Muscle of back (tissue), 13 donors: Measurements from ENCODE around the gene NECAB2. TPM values are rescaled to one million over a fixed set of nuclear protein-coding genes. Genes with fewer than 3 reads are reported as not detected.

Experiments used
- DNase-seq, 3 donors: peaks; one replicate each; pipeline versions ENCODE4 v3.0.0 to v3.0.0-alpha.2; 2013
- long read RNA-seq, 9 donors: transcript quantifications; one replicate each; lab custom pipeline, GENCODE V29; 2026
- polyA plus RNA-seq, 10 donors: library from polyadenylated mRNA; unstranded; fragments of 120-200 nt; gene quantifications; one replicate each; pipeline ENCODE4 v1.2.1, GENCODE V29; 2013; ENCODE audit not compliant: insufficient read length in 10 of 10

Gene NECAB2
- polyA plus RNA-seq: 1 to 10 TPM in 1 of 10 donors, under 1 TPM in 9; 0.39 to 1.0 (median 0.82) TPM
- long read RNA-seq, donor 1: 0 reads
- long read RNA-seq, donor 2: 0 reads
- long read RNA-seq, donor 3: 0 reads
- long read RNA-seq, donor 4, partial matches to known transcripts: 0 of 1 reads
- long read RNA-seq, donor 4, other reads (novel, unspliced or antisense): 0 of 1 reads
- long read RNA-seq, donor 5: 0 reads
- long read RNA-seq, donor 6, partial matches to known transcripts: 0 of 2 reads
- long read RNA-seq, donor 6, other reads (novel, unspliced or antisense): 0 of 2 reads
- long read RNA-seq, donor 7: 0 reads
- long read RNA-seq, donor 8: 0 reads
- long read RNA-seq, donor 9: 0 reads

DNA sequence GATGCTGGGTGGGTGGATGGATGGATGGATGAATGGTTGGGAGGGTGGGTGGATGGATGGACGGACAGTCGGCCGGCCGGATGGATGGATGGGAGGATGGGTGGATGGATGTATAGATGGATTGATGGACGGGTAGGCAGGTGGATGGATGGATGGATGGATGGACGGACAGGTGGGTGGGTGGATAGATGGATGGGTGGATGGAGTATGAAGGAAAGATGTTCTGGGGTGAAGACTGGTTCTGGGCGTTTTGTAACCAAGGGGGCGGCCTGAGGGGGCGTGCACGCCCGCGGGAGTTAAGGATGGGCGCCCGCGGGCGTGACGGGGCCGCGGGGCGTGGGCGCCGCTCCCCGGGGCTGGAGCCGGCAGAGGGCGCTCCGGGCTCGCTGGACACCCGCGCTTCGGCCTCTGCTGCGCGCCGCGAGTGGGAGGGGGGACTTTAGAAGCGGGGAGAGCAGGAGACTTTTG is at the start of gene NECAB2:
NECAB2 (plus strand) TSS at position 407 of the 468 bp plus-strand sequence. CDS start 405 bp downstream, outside the sequence.
- DNase-seq: peak in 2 of 3 donors; percentile 46 to 65

DNA sequence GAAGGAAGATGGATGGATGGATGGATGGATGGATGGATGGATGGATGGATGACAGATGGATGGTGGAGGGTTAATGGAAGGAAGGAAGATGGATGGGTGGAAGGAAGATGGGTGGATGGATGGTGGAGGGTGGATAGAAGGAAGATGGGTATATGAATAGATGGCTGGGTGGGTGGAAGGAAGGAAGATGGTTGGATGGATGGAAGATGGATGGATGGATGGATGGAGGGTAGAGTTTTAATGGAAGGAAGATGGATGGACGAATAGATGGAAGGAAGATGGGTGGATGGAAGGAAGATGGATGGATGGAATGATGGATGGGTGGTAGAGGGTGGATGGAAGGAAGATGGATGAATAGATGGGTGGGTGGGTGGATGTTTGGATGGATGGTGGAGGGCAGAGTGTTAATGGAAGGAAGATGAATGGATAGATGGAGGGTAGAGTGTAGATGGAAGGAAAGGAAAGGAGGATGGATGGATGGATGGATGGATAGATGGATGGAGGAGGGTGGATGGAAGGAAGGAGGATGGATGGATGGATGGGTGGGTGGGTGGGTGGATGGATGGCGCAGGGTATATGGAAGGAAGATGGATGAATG is 47.1 kb upstream of the NECAB2 start:
- DNase-seq: no peak

DNA sequence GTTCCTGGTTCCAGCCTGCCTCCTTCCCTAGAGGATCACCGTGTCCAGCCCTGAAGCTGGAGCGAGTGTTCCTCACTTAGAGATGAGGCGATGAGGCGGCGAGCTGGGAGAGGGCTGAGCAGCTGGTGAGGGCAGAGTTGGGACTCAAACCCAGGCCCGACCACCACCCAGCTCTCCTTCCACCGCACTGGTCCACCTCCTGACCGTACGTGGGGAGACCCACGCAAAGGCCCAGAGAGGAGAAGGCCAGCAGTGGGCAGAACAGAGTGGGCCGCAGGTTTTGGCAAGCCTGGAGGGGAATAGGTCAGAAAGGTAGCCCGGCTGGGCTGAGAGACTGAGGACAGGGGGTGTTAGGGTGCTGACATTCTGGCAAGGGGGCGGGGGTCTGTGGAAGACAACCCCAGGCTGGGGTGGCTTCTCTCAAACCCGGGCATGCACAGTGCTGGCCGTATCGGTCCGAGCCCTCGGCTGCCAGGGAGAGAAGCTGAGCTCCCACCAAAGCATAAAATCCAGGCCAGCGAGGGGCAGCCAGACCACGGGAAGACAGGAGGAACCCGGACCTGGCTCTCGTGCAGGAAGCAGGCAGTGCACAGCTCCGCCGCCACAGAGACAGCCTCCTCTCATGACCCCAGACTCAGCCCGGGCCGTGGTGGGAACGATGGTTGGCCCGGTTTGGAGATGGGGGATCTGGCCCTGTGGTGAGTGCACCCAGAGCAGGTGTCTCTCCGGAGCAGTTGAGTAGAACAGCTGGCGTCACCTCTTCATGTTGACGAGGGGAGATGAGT is 44.3 kb upstream of the NECAB2 start:
- no peak for DNase-seq

DNA sequence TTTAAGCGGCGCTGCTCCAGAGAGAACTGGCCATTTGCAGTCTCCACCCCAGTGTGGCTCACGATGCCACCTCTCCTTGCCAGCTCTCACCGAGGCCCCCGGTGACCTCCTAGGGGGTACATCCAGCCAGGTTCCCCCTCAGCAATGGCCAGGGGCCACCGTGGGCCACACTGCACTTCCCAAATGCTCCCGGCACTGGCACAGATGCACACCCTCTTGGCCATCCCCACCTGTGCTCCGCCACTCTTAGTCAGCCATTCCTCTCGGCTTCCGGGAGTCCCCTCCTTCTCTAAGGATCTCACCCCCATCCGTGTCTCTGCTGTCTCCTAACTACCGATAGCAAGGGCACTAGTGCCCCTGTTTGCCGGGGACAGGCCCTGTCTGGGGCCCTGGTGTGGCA is 43.4 kb upstream of the NECAB2 start:
- no peak for DNase-seq

DNA sequence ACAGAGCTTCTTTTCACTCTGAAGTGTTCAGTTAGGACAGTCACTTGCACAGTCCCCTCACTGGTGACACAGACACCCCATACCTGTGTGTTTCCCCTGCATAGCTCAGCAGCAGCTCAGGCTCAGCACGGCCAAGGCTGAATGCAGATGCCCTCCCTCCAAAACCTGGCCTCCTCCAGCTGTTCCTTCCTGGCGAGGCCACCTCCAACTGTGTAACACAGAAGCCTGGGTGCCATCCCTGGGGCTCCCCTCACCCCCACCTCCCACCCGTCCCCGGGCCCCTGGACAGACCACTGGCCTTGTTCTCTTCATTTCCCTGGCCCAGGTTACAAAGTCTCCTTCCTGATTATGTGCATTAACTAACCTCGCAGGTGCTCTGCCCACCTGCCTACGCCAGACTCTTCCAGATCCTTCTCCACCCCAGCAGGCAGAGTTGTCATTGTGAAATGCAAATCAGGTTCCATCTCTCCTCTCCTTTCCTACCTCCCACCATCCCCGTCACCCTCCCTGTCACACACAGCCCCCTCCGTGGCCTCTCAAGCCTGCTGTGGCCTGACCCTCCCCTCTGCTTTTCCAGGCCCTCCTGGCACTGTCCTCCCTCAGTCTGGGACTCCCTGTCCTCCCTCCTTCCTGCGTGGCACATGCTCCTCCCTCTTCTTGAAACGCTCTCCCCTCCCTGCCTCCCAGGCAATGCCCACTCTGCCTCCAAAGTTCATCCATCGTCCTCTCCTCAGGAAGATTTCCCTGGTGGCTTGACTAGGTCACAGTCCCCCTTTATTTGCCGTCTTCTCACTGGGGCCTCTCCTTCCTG is 42.7 kb upstream of the NECAB2 start:
- no peak for DNase-seq

DNA sequence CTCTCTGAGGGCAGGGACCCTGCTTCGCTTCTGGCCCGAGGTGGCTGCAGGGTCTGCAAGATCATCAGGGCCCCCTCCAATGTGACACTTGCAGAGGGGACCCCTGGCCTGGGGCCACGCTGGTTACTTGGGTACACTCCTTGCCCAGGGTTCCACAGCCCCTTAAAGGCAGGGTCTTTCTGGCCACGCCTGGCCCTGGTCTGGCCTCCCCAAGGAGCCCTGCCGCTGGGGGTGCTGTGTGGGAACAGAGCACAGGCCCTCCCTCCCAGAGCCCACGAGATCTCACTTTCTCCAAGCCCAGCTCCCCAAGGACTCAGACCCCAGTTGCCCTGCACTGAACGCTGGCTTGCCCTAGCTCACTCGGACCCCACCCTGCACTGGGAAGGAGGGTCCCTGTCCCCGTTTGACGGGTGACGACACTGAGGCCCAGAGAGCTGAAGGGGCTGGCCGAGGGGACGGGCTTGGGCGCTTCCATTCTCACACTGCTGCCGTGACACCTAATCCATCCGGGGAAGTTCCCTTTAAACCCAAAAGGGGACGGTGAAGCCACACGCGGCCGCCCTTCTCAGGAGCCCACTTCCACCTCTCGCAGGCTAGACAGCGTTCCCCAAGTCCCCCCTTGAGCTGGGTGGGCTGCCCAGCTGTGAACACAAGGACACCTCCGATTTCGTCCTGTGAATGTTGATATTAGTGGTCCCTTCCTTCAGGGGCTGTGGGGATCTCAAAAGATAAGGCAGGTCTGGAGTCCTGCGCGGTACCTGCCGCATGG is 41.9 kb upstream of the NECAB2 start:
- DNase-seq: no peak

DNA sequence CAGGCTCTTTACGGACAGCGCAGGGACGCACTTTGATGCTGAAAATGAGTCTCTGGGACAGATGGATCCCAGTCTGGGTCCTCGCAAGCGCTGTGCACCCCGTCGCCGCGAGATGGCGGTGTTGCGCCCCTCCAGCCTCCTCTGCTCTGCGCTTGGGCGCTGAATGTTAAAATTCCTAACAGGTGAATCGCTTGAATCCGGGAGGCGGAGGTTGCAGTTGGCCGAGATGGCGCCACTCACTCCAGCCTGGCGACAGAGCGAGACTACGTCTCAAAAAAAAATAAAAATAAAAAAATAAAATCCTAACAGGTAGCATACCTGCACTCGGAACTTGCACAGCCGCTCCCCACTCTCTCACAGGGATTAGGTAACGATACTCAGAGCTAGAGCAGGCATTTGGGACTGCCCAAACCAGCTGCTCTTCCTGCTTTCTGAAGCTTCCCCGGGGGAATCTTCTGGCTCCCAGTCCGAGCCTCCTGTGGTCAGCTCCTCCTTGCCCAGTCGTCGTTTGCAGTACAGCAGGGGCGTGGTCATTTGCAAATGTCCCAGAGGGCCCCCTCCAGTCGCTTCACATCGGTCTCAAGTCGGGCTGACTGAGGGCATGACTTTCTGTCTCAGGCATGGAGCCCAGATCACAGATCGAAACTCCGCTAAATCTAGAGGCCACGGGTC is 41.2 kb upstream of the NECAB2 start:
- peak; percentile 52 to 76 (median 67) for DNase-seq

DNA sequence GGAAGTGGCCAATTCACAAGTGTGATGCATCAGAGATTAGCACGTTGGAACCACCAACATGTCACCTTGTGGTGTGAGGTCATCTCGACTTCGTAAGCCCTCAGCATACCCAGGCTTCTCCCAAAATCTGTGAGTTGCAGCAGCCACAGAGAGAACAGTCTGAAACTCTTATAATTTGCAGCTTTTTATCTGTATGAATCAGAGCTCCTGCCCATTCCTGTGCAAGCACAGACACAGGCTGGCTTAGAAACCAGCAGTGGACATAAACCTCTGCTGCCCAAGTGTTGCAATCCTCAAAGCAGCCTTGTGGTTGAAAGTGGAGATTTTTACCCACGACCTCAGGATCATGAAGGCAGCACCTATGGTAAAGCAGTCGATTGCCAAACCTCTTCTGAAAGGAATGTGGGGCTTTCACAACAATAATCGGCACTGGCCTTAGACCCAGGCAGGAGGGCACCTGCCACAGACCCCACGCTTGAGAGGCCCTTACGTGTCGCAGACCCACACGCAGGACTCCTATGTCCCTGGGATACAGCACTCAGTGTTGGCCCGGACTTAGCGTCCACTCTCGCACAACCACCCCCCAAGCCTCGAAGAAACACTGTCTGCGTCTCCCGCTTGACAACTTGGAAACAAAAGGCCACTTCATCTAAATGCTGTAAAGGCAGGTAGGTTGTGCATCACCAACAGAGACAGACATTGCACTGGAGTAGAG is 39.5 kb upstream of the NECAB2 start:
- DNase-seq: no peak

DNA sequence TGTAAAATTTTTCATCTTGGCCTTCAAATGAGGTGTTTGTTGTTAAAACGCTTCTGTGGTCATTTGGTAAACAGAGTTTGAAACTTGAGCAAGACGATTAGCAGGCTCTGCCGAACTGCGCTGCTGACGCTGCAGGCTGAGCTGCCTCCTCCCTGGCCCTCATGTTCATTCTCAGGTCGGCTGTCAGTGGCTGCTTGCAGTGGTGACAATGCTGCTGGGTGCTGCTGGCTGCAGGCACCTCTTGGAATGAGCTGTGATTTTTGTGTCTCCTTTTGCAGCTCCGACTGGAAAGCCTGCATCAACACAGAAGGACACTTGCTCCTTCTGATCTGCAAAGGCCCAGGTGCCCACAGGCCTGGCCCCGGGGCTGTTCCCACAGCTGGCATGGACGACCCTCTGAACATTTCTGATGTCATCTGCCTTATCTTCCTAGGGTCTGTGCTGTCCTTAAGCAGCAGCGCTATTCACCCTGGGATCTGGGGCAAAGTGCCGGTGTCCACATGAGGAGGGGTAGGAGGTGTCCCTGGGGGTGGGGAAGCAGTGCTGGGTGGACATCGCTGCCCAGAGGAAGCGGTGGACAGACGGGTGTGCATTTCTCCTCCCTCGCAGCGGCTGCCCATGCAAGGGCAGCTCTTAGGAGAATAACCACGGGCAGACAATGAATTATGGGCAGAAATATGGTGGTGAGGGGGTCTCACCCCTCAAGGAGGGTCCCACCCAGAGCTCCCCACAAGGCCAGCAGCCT is 38.1 kb upstream of the NECAB2 start:
- DNase-seq: no peak

DNA sequence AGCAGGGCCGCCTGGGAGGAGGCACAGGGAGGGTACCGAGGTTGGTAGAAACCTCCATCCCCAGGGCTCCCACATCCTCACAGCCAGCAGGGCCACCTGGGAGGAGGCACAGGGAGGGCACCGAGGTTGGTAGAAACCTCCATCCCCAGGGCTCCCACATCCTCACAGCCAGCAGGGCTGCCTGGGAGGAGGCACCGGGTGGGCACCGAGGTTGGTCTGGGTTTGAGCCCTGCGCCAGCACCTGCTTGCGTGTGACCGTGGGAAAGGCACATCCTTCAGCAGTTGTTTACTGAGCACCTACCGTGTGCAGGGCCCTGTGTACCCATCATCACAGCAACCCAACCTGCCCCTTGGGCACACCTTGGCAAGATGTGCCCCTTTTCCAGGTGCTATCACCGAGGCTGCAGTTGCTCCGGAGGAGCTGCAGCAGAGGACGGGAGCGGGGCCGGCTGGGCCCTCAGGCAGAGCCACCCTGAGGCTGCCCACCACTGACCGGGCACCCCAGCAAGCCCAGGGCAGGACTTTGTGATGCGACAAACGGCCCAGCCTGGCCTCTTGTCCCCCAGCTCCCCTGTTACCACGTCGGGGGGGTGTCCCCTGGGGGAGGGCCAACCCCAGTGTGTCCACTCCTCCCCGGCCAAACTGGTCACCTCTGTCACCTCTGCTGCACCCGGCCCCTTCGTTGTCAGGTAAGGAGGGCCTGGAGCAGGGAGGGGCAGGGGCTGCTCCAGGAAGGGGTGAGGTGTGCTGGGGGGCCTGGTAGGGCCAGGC is 37.1 kb upstream of the NECAB2 start:
- no peak for DNase-seq

DNA sequence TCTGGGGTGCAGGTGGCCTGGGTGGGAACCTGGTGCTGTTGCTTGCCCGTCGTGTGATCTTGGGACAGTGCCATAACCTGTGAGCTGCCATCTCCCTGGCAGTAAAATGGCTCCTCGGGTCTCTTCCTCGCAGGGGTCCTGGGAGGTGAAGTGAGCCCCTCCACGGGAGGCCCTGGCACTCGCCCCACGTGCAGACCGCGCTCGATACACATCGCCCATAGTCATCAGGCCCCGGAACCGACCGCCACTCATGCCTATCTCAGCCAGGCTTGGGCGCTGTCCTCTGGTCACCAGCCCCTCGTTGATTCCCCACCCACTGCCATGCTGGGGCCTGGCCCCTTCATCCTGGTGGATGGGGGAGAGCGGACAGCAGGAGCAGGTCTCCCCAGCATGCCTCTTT is 36.5 kb upstream of the NECAB2 start:
- no peak for DNase-seq

DNA sequence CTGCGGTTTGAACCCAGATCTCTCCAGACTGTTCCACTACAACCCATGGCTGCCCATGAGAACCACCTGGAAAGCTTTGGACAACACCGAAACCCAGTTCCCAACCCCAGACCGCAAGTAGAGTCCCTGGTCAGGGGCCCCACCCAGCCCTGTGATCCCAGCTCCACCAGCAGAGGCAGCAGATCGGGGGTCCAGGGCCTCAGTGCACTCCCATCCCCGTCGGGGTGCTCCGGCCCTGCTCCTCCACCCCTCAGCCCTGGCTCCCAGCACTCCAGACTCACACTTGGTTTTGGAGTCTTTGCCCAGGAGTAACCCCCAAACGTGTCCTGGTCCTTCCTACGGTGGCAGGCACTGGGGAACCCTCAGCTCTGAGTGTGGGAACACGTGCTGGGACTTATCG is 35.7 kb upstream of the NECAB2 start:
- DNase-seq: no peak

DNA sequence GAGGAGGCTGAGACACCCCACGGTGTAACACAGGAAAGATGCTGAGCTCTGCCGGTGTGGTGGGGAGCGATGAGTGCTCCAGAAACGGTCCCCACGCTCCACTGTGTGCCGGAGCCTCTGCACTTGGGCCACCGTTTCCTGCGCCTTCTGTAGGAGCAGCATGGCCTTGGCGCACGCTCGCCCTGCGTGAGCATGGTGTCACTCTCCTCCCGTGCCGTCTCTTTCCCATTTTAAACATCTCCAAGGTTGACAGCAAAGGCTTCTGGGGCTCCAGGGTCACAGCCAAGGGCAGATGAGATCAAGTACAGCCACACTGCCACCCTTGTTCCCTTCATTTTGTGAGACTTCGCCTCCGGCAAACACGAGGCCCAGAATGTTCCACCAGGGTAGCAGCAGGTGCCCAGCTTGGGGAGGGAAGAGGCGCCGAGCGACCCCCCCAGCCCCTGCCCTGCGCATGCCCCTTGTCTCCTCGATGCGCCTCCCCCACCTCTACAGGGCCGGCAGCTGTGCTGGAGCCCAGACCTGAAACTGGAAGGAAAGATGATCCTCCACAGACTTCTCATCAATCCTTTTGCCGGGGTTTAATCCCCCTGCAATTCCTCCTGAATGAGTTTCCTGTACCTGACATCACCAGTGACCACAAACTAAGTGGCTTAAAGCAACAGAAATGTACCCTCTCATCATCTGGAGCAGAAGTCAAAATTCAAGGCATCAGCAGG is 34.9 kb upstream of the NECAB2 start:
- DNase-seq: no peak

DNA sequence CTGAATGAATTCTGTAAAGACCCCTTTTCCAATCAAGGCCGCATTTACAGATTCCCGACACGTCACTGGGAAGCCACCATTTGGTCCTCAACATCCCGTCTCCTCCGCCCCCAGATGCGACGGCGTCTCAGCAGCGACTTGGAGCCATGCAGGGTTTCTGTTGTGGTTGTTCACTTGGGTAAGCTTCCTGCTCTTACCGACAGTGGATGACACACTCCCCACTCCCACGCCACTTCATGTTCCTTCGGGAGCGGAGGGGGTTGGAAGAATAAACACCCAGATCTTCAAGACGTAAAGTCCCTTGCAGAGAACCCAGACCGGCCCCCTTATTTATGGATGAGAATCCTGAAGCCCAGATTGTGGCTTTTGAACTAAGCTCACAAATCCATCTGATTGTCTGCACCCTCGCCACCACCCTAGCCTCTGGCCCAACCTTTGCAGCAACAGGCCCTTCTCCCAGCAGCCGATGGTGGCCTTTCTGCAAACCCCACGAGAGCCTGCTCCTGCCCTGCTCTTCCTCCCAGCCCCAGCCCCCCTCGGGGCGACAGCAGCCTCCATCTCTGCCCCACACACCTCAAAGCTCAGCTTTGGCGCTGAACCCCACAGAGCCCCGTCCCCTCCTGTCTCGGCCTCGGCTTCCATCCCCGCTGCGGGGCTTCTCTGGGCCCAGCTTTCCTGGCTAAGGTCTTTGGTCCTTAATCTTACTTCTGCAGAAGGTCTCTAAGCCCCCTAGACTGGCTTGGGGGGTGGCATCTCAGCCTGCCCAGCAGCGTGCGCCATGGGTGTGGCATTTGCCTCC is 34.0 kb upstream of the NECAB2 start:
- DNase-seq: no peak

DNA sequence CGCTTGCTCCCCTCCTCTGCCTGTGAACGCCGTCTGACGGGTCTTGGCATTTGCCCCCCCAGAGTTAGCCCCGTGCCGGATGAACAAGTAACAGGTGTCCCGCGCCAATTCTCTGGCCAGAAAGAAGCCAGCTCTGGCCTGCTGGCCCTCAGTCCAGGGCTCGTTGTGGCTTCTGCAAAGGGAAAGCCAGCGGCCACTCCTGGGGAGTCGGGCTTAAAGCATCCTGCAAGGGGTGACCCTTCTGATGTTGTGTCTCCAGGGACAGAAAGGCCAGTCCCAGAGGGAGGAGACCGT is 33.4 kb upstream of the NECAB2 start:
- no peak for DNase-seq

DNA sequence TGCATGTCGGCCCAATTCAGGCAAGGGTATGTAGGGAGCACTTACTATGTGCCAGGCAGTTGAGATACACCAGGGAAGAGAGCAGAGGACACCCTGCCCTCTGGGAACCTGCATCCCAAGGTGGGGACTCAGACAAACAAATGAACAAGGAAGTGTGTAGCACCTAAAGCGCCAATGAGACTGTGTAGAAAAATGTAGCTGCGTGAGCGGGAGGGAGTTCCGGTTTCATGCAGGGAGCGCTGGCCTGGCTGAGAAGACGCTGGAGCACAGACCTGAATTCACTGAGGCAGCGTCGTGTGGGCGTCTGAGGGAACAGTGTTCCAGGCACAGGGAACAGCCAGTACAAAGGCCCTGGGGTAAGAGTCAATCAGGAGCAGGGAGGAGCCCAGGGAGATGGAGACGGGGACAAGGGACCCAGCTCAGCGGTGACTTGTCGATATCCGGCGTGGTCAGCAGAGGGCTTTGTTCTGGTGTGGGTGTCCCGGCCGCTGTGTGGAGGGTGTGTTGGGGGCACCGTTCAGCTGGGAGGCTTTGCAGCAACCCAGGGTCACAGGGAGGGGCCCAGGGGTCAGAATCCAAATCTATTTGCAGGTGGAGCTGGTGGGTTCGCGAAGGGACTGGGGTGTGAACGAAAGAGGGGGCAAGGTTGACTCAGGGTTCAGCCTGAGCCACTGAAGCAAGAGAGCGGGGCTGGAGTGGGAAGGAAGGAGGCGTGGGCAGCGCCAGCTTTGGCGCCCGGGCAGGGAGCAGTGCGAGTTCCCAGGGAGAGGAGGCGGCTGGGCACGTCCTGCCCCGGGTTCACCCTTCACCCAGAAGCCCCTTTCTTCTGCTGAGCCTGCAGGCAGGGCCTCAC is 32.8 kb upstream of the NECAB2 start:
- DNase-seq: no peak
